HepG2 (cell line): ENCODE results near the gene NT5C3B. TPM values are rescaled to one million over a fixed set of nuclear protein-coding genes. Genes with fewer than 3 reads are reported as not detected.

Source experiments
- CEBPG ChIP-seq: IDR thresholded peaks from 2 replicates; pipeline ENCODE4 v1.6.1; 2016
- IKZF1 ChIP-seq: fragments of 450-650 bp; IDR thresholded peaks from 2 replicates; pipeline ENCODE4 v1.7.1; 2016
- JUN ChIP-seq: sonication (generic); formaldehyde crosslinking; IDR thresholded peaks from 2 replicates; pipeline ENCODE4 v1.4.0; 2020; ENCODE audit warnings: mild to moderate bottlenecking, missing genetic modification reagents
- RAD21 ChIP-seq: fragments of 450-650 bp; formaldehyde crosslinking; IDR thresholded peaks from 2 replicates; pipeline ENCODE4 v1.5.0; 2020; ENCODE audit warnings: mild to moderate bottlenecking
- SKI ChIP-seq: fragments of 450-650 bp; IDR thresholded peaks from one replicate; pipeline ENCODE4 v1.6.1; 2018; ENCODE audit warnings: mild to moderate bottlenecking; ENCODE audit not compliant: partially characterized antibody
- SOX6 ChIP-seq, 2 experiments: fragments of 450-650 bp in 1 of 2; sonication (generic) in 1 of 2; formaldehyde crosslinking in 1 of 2; IDR thresholded peaks; 2 replicates each; pipeline versions ENCODE4 v1.4.0 to v1.6.1; 2017 to 2020; ENCODE audit warnings: antibody characterized with exemption in 1 of 2, mild to moderate bottlenecking in 1 of 2, missing genetic modification reagents in 1 of 2
- TRIM24 ChIP-seq: sonication (generic); formaldehyde crosslinking; IDR thresholded peaks from 2 replicates; pipeline ENCODE4 v1.8.0; 2022; ENCODE audit warnings: mild to moderate bottlenecking, missing genetic modification reagents
- ZBTB38 ChIP-seq: sonication (generic); formaldehyde crosslinking; IDR thresholded peaks from 2 replicates; pipeline ENCODE4 v1.5.1; 2020; ENCODE audit warnings: mild to moderate bottlenecking, missing genetic modification reagents
- ZNF224 ChIP-seq: sonication (generic); formaldehyde crosslinking; IDR thresholded peaks from 2 replicates; pipeline ENCODE4 v1.5.0; 2020; ENCODE audit warnings: mild to moderate bottlenecking, missing genetic modification reagents
- ZNF326 ChIP-seq: sonication (generic); formaldehyde crosslinking; IDR thresholded peaks from 2 replicates; pipeline ENCODE4 v1.4.0; 2020; ENCODE audit warnings: missing genetic modification reagents, borderline replicate concordance
- polyA plus RNA-seq, 8 experiments: library from polyadenylated mRNA; depleted of rRNA in 3 of 8; stranded (reverse) in 7 of 8; unstranded in 1 of 8; fragments of >200 nt; fragmentation: Illumina TruSeq in 4 of 8; extraction: Trizol in 4 of 8; gene quantifications; 2 replicates each; pipeline versions ENCODE4 v1.2.1 to v1.2.3, GENCODE V29; 2011 to 2016; ENCODE audit warnings: low read depth in 4 of 8, missing spikeins in 1 of 8, mixed read lengths in 1 of 8; ENCODE audit not compliant: insufficient read depth in 1 of 8
- total RNA-seq, 5 experiments: library from RNA; depleted of rRNA; stranded (reverse); fragments of >200 nt; fragmentation: Illumina TruSeq; extraction: Trizol; gene quantifications; 2 replicates each; pipeline ENCODE4 v1.2.3, GENCODE V29; 2016; ENCODE audit warnings: low read depth in 1 of 5
- TF ChIP-seq, protein P1 (sequence below): sonication (generic); formaldehyde crosslinking; IDR thresholded peaks from 2 replicates; pipeline ENCODE4 v1.9.0; 2021; ENCODE audit warnings: missing genetic modification reagents, borderline replicate concordance
- TF ChIP-seq, protein P2 (sequence below): sonication (generic); formaldehyde crosslinking; IDR thresholded peaks from 2 replicates; pipeline ENCODE4 v1.8.0; 2022; ENCODE audit warnings: missing genetic modification reagents, mild to moderate bottlenecking, moderate library complexity, borderline replicate concordance
- TF ChIP-seq, protein P3 (sequence below): sonication (generic); formaldehyde crosslinking; IDR thresholded peaks from 2 replicates; pipeline ENCODE4 v1.8.1; 2023; ENCODE audit warnings: missing genetic modification reagents, inconsistent platforms, borderline replicate concordance
- TF ChIP-seq, protein P4 (sequence below): sonication (generic); formaldehyde crosslinking; IDR thresholded peaks from 2 replicates; pipeline ENCODE4 v1.4.0; 2020; ENCODE audit warnings: missing genetic modification reagents, borderline replicate concordance
- TF ChIP-seq, protein P5 (sequence below): sonication (generic); formaldehyde crosslinking; IDR thresholded peaks from 2 replicates; pipeline ENCODE4 v1.9.0; 2022; ENCODE audit warnings: missing genetic modification reagents, mild to moderate bottlenecking, borderline replicate concordance

Gene NT5C3B
- total and polyA plus RNA-seq, 2 of the 13 experiments (the other 11 are each of a cell fraction or from before 2014, with no cell fraction given), result 104 to 126 TPM

DNA sequence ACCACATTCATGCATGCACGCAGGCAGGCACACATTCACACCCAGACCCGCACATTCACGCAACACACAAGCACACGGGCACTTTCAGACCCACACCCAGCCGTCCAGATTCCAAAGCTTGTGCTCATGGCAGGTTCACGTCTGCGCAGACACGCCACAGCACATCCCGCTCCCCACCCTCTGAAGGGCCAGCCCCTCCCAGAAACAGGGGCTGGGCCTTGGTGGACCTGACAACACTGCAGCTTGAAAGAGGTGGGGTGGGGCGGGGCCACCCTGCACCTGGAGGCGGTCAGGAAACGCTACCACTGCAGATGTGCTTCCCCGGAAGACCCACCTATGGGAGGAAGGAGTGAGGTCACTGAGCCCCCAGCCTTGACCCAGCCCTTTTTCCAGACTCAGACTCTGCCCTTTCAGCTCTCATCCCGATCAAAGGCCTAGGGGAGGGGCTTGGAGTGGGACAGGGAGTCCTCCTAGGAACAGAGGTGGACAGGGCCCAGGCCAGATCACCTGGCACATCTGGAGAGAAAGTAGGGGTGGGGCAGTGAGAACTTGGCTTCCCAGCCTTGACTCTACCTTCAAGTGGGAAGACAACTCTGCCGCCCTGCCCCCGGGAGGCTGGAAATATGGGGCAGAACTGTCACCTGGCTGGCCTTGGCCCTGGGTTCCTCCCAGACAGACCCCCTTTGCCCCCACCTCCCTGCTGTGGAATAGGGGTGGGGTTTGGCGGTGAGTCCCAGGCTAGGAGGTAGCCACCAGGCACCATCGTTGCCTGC is 35.2 kb downstream of the NT5C3B start (continued):
- TF ChIP-seq, protein P1, sequence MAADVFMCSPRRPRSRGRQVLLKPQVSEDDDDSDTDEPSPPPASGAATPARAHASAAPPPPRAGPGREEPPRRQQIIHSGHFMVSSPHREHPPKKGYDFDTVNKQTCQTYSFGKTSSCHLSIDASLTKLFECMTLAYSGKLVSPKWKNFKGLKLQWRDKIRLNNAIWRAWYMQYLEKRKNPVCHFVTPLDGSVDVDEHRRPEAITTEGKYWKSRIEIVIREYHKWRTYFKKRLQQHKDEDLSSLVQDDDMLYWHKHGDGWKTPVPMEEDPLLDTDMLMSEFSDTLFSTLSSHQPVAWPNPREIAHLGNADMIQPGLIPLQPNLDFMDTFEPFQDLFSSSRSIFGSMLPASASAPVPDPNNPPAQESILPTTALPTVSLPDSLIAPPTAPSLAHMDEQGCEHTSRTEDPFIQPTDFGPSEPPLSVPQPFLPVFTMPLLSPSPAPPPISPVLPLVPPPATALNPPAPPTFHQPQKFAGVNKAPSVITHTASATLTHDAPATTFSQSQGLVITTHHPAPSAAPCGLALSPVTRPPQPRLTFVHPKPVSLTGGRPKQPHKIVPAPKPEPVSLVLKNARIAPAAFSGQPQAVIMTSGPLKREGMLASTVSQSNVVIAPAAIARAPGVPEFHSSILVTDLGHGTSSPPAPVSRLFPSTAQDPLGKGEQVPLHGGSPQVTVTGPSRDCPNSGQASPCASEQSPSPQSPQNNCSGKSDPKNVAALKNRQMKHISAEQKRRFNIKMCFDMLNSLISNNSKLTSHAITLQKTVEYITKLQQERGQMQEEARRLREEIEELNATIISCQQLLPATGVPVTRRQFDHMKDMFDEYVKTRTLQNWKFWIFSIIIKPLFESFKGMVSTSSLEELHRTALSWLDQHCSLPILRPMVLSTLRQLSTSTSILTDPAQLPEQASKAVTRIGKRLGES (CRISPR knock-in tag), result no peak
- no peak for TF ChIP-seq IKZF1
- TF ChIP-seq SOX6 (IDR thresholded peaks at IDR 0.05), result no peak
- TF ChIP-seq SOX6 (CRISPR knock-in tag; IDR thresholded peaks at IDR 0.05), result peak; percentile 45; the same call in 1 of the 2 replicates
- TF ChIP-seq, protein P2, sequence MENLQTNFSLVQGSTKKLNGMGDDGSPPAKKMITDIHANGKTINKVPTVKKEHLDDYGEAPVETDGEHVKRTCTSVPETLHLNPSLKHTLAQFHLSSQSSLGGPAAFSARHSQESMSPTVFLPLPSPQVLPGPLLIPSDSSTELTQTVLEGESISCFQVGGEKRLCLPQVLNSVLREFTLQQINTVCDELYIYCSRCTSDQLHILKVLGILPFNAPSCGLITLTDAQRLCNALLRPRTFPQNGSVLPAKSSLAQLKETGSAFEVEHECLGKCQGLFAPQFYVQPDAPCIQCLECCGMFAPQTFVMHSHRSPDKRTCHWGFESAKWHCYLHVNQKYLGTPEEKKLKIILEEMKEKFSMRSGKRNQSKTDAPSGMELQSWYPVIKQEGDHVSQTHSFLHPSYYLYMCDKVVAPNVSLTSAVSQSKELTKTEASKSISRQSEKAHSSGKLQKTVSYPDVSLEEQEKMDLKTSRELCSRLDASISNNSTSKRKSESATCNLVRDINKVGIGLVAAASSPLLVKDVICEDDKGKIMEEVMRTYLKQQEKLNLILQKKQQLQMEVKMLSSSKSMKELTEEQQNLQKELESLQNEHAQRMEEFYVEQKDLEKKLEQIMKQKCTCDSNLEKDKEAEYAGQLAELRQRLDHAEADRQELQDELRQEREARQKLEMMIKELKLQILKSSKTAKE (CRISPR knock-in tag), result peak; percentile 33; the same call in 1 of the 2 replicates
- no peak for TF ChIP-seq RAD21 (CRISPR knock-in tag)
- 0 out of 2 replicates have a peak, but pooled peaks have one; percentile 24 for TF ChIP-seq CEBPG (CRISPR knock-in tag)
- TF ChIP-seq, protein P3, sequence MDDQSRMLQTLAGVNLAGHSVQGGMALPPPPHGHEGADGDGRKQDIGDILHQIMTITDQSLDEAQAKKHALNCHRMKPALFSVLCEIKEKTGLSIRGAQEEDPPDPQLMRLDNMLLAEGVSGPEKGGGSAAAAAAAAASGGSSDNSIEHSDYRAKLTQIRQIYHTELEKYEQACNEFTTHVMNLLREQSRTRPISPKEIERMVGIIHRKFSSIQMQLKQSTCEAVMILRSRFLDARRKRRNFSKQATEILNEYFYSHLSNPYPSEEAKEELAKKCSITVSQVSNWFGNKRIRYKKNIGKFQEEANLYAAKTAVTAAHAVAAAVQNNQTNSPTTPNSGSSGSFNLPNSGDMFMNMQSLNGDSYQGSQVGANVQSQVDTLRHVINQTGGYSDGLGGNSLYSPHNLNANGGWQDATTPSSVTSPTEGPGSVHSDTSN (CRISPR knock-in tag), result no peak
- TF ChIP-seq TRIM24 (CRISPR knock-in tag), result no peak
- TF ChIP-seq, protein P4, sequence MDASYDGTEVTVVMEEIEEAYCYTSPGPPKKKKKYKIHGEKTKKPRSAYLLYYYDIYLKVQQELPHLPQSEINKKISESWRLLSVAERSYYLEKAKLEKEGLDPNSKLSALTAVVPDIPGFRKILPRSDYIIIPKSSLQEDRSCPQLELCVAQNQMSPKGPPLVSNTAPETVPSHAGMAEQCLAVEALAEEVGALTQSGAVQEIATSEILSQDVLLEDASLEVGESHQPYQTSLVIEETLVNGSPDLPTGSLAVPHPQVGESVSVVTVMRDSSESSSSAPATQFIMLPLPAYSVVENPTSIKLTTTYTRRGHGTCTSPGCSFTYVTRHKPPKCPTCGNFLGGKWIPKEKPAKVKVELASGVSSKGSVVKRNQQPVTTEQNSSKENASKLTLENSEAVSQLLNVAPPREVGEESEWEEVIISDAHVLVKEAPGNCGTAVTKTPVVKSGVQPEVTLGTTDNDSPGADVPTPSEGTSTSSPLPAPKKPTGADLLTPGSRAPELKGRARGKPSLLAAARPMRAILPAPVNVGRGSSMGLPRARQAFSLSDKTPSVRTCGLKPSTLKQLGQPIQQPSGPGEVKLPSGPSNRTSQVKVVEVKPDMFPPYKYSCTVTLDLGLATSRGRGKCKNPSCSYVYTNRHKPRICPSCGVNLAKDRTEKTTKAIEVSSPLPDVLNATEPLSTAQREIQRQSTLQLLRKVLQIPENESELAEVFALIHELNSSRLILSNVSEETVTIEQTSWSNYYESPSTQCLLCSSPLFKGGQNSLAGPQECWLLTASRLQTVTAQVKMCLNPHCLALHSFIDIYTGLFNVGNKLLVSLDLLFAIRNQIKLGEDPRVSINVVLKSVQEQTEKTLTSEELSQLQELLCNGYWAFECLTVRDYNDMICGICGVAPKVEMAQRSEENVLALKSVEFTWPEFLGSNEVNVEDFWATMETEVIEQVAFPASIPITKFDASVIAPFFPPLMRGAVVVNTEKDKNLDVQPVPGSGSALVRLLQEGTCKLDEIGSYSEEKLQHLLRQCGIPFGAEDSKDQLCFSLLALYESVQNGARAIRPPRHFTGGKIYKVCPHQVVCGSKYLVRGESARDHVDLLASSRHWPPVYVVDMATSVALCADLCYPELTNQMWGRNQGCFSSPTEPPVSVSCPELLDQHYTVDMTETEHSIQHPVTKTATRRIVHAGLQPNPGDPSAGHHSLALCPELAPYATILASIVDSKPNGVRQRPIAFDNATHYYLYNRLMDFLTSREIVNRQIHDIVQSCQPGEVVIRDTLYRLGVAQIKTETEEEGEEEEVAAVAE (CRISPR knock-in tag), result no peak
- no peak; the same call in 1 of the 2 replicates for TF ChIP-seq ZBTB38
- 0 out of 2 replicates have a peak, but pooled peaks have one; percentile 55 for TF ChIP-seq JUN (CRISPR knock-in tag)
- TF ChIP-seq SKI, result peak; percentile 25
- TF ChIP-seq ZNF326 (CRISPR knock-in tag), result no peak
- no peak for TF ChIP-seq ZNF224
- TF ChIP-seq, protein P5, sequence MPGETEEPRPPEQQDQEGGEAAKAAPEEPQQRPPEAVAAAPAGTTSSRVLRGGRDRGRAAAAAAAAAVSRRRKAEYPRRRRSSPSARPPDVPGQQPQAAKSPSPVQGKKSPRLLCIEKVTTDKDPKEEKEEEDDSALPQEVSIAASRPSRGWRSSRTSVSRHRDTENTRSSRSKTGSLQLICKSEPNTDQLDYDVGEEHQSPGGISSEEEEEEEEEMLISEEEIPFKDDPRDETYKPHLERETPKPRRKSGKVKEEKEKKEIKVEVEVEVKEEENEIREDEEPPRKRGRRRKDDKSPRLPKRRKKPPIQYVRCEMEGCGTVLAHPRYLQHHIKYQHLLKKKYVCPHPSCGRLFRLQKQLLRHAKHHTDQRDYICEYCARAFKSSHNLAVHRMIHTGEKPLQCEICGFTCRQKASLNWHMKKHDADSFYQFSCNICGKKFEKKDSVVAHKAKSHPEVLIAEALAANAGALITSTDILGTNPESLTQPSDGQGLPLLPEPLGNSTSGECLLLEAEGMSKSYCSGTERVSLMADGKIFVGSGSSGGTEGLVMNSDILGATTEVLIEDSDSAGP (CRISPR knock-in tag), result peak; percentile 74; the same call in 1 of the 2 replicates
